Measurements from ENCODE around the gene PLCL1. TPM values are rescaled to one million over a fixed set of nuclear protein-coding genes. Genes with fewer than 3 reads are reported as not detected.

Gene PLCL1
- total RNA-seq, 1 donor from 2014 or later = 7.7 TPM

DNA sequence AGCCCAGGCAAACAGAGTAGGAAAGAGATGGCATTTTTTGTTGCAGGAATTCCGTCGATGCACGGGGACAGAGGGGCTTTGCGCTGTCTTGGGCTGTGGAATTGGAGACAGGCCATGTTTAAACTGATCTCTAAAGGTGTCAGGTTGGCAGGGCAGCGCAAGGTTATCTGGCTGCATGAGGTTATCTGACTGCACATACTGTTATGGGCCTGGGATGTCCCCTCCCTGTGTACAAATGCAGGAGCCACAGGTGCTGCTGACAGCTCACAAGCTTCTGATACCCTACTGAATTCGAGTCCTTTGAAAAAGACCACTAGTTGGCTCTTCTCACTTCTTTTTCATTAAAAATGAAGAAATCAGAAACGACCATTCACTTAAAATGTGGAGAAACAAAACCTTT, 255.4 kb downstream of the PLCL1 start:
- intact Hi-C loops (cut with DNase I) = no loop called here
- no peak for DNase-seq
- Histone ChIP-seq H3K27ac (no peak overlapping the region), H3K9me3 (no peaks in the 10 kb centered on the region), H3K36me3 (no peaks in the 10 kb centered on the region), H3K27me3 (no peaks in the 10 kb centered on the region), H3K4me1 (no peaks in the 10 kb centered on the region), H3K4me3 (no peak overlapping the region)
- no peak for ATAC-seq
- TF ChIP-seq, protein P1, sequence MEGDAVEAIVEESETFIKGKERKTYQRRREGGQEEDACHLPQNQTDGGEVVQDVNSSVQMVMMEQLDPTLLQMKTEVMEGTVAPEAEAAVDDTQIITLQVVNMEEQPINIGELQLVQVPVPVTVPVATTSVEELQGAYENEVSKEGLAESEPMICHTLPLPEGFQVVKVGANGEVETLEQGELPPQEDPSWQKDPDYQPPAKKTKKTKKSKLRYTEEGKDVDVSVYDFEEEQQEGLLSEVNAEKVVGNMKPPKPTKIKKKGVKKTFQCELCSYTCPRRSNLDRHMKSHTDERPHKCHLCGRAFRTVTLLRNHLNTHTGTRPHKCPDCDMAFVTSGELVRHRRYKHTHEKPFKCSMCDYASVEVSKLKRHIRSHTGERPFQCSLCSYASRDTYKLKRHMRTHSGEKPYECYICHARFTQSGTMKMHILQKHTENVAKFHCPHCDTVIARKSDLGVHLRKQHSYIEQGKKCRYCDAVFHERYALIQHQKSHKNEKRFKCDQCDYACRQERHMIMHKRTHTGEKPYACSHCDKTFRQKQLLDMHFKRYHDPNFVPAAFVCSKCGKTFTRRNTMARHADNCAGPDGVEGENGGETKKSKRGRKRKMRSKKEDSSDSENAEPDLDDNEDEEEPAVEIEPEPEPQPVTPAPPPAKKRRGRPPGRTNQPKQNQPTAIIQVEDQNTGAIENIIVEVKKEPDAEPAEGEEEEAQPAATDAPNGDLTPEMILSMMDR (IDR thresholded peaks at IDR 0.05) = no peak

DNA sequence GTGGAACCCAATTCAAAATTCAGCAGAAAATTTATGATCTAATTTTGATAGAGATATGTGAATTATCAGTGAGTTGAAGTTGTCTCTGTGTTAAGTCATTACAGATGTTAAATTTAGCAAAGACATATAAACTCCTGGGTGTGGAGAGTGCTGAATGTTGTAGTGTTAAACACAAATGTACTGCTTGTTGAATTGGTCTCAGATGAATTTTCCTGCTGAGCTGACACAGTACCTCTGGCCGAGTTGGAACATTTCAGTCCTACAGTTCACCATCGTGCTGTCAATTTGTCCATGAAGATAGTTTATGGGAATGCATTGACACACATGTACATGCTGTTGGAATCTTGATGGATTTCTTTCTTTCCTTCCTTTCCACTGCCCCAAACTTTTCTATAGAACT, 255.9 kb downstream of the PLCL1 start:
- TF ChIP-seq, protein P1 (IDR thresholded peaks at IDR 0.05) = no peak
- intact Hi-C loops (cut with DNase I) = no loop called here
- no peak for ATAC-seq

DNA sequence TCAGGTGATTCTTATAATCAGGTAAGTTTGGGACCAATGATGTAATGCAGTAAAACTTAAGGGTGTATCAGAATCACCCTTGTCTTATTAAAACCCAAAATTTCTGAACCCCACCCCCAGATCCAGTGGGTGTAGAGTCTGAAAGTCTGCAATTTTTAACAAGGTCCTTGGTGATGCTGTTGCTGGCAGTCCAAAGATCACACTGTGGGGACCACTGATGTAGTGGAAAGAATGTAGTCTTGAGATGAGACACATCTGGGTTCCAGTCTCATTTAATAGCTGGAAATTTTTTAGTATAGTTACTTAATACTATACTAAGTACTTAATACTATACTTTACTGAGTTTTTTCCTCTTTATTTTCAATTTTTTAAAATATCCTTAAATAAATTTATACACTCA, 258.4 kb downstream of the PLCL1 start:
- intact Hi-C loops (cut with DNase I) = no loop called here
- H3K9me3 ChIP-seq = no peaks in the 10 kb centered on the region
- H3K36me3 ChIP-seq = no peaks in the 10 kb centered on the region
- no peak for DNase-seq
- H3K27ac ChIP-seq = no peak overlapping the region
- ATAC-seq = no peak
- no peak overlapping the region for H3K4me3 ChIP-seq
- no peaks in the 10 kb centered on the region for H3K27me3 ChIP-seq
- TF ChIP-seq, protein P1 (IDR thresholded peaks at IDR 0.05) = no peak
- H3K4me1 ChIP-seq = no peaks in the 10 kb centered on the region

More for the DNA sequence above, 255.9 kb downstream of the PLCL1 start:
- no peak for DNase-seq
- no peaks in the 10 kb centered on the region for H3K9me3 ChIP-seq
- H3K36me3 ChIP-seq = no peaks in the 10 kb centered on the region
- H3K27me3 ChIP-seq = no peaks in the 10 kb centered on the region
- no peaks in the 10 kb centered on the region for H3K4me1 ChIP-seq
- no peak overlapping the region for H3K4me3 ChIP-seq
- no peak overlapping the region for H3K27ac ChIP-seq

DNA sequence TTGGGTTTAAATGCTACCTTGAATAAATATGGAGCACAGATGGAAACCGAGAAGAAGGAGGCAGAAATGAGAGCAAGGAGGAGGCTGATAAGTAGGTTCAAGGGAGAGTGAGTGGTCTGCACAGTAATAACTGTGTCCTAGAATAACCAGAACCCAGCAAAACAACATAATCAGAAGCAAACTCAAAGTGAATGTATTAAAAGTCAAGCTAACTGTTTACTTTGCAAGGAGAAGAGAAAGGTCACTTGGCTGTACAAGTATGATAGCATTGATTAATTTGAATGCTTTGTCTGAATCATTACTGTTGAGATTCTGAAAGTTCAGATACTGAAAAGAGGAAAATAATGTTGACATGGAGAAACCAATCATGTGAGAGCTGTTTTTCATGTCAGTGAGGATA, 258.8 kb downstream of the PLCL1 start:
- ATAC-seq = no peak
- H3K36me3 ChIP-seq = no peaks in the 10 kb centered on the region
- H3K27ac ChIP-seq = no peak overlapping the region
- TF ChIP-seq, protein P1 (IDR thresholded peaks at IDR 0.05) = no peak
- H3K4me1 ChIP-seq = no peaks in the 10 kb centered on the region
- no peak for DNase-seq
- intact Hi-C loops (cut with DNase I) = no loop called here
- H3K27me3 ChIP-seq = no peaks in the 10 kb centered on the region
- no peaks in the 10 kb centered on the region for H3K9me3 ChIP-seq
- H3K4me3 ChIP-seq = no peak overlapping the region

DNA sequence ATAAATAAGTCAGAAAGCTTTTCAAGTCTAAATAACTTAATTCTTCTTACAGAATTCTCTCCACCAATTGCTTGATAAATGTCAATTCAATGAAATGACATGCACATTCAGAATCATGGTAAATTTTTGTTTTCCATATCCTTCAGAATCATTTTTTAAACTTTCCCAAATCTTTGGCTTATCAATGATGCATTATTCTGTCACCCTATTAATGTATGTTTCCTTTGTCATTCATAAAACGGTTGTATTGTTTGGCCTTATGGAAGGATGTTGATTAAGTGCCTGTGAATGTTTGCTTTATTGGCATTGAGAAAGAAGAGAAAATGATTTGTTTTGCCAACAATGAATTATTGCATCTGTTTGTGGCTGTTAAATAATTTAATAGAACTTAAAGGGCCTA, 260.9 kb downstream of the PLCL1 start:
- intact Hi-C loops (cut with DNase I) = no loop called here
- DNase-seq (no peak), ATAC-seq (no peak)
- Histone ChIP-seq H3K4me1 (no peaks in the 10 kb centered on the region), H3K4me3 (no peak overlapping the region), H3K27me3 (no peaks in the 10 kb centered on the region), H3K9me3 (no peaks in the 10 kb centered on the region), H3K36me3 (no peaks in the 10 kb centered on the region), H3K27ac (no peak overlapping the region)
- TF ChIP-seq, protein P1 (IDR thresholded peaks at IDR 0.05) = no peak

DNA sequence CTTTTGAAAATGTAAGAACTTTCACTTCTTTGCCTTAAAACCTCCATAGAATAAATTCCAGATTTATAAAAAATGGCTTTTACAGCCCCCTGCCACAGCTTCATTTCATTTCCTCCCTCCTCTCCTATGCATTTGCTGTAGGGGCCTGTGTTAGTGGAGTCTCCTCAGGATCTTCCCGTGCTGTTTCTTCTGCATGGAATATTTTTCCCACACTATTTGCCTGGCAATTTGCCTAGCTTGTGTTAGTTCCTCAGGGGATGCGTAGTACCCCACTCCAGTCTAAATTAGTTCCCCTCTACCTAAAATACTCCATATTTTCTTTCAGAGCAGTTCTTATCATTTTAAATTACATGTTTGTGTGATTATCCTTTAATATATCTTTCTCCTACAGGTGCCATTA, 262.2 kb downstream of the PLCL1 start:
- Histone ChIP-seq H3K27ac (no peak overlapping the region), H3K27me3 (no peaks in the 10 kb centered on the region), H3K4me3 (no peak overlapping the region), H3K9me3 (no peaks in the 10 kb centered on the region), H3K4me1 (no peaks in the 10 kb centered on the region), H3K36me3 (no peaks in the 10 kb centered on the region)
- intact Hi-C loops (cut with DNase I) = no loop called here
- TF ChIP-seq, protein P1 (IDR thresholded peaks at IDR 0.05) = no peak
- ATAC-seq = no peak
- DNase-seq = no peak

Measured in upper lobe of right lung (tissue), 1 donor.